WTC11 (cell line): ENCODE measurements around the gene SSH3. TPM values are rescaled to one million over a fixed set of nuclear protein-coding genes. Genes with fewer than 3 reads are reported as not detected.

Experiments used
- ATAC-seq: fragments of 200-7000 bp; cut with Tn5 transposase; 2 replicates; pipeline ENCODE4 v1.10.0; 2021; ENCODE audit warnings: mild to moderate bottlenecking, moderate library complexity
- CTCF ChIA-PET: fragments of 300-600 bp; sonication (Branson Sonifier 250); formaldehyde crosslinking; loops from one replicate; lab custom pipeline; 2021; ENCODE audit warnings: antibody characterized with exemption; lab: Charles Lee
- POLR2A ChIA-PET: fragments of 350-600 bp; sonication (Branson Sonifier 250); formaldehyde crosslinking; loops from one replicate; lab custom pipeline; 2021; ENCODE audit warnings: antibody characterized with exemption; lab: Charles Lee
- DNase-seq: peaks from one replicate; pipeline ENCODE4 v3.0.0; 2021; ENCODE audit warnings: low spot score
- H3K27ac Mint-ChIP-seq: 2 replicates; pipeline ENCODE4 v1.8.0; 2021; ENCODE audit warnings: mixed read lengths
- H3K27me3 Mint-ChIP-seq: 2 replicates; pipeline ENCODE4 v1.8.0; 2021; ENCODE audit warnings: low read depth, mild to moderate bottlenecking, moderate library complexity, mixed read lengths
- H3K36me3 Mint-ChIP-seq: 2 replicates; pipeline ENCODE4 v1.8.0; 2021; ENCODE audit warnings: mixed read lengths
- H3K4me1 Mint-ChIP-seq: 2 replicates; pipeline ENCODE4 v1.8.0; 2022; ENCODE audit warnings: mixed read lengths
- H3K4me3 Mint-ChIP-seq: 2 replicates; pipeline ENCODE4 v1.8.0; 2021; ENCODE audit warnings: mild to moderate bottlenecking, moderate library complexity, mixed read lengths
- H3K9me3 Mint-ChIP-seq: 2 replicates; pipeline ENCODE4 v1.8.0; 2021; ENCODE audit warnings: mixed read lengths
- CREM ChIP-seq: sonication (generic); formaldehyde crosslinking; IDR thresholded peaks from 2 replicates; pipeline ENCODE4 v1.8.1; 2022; ENCODE audit warnings: mild to moderate bottlenecking, missing genetic modification reagents, moderate library complexity
- EMX1 ChIP-seq: fragments of 250-450 bp; sonication (Bioruptor Pico); IDR thresholded peaks from 2 replicates; pipeline ENCODE4 v1.8.0; 2021; ENCODE audit warnings: mild to moderate bottlenecking
- ERG ChIP-seq: fragments of 250-450 bp; sonication (Bioruptor Pico); IDR thresholded peaks from 2 replicates; pipeline ENCODE4 v1.8.0; 2021; ENCODE audit warnings: mild to moderate bottlenecking
- FOXK1 ChIP-seq: sonication (generic); formaldehyde crosslinking; IDR thresholded peaks from 2 replicates; pipeline ENCODE4 v1.8.0; 2022; ENCODE audit warnings: mild to moderate bottlenecking, moderate library complexity, missing genetic modification reagents
- GABPB1 ChIP-seq: sonication (generic); formaldehyde crosslinking; IDR thresholded peaks from 2 replicates; pipeline ENCODE4 v1.8.1; 2023; ENCODE audit warnings: mild to moderate bottlenecking, missing genetic modification reagents
- GTF2I ChIP-seq: fragments of 250-450 bp; sonication (Bioruptor Pico); conservative IDR thresholded peaks from 2 replicates; pipeline ENCODE4 v1.4.0; 2021; ENCODE audit warnings: mild to moderate bottlenecking
- HMGA2 ChIP-seq: fragments of 250-450 bp; sonication (Bioruptor Pico); IDR thresholded peaks from 2 replicates; pipeline ENCODE4 v1.4.0; 2021; ENCODE audit warnings: mild to moderate bottlenecking, moderate library complexity
- JUN ChIP-seq: sonication (generic); formaldehyde crosslinking; IDR thresholded peaks from 2 replicates; pipeline ENCODE4 v1.8.0; 2023; ENCODE audit warnings: mild to moderate bottlenecking, missing genetic modification reagents
- MAX ChIP-seq: sonication (generic); formaldehyde crosslinking; IDR thresholded peaks from 2 replicates; pipeline ENCODE4 v1.8.0; 2022; ENCODE audit warnings: mild to moderate bottlenecking, missing genetic modification reagents
- NFE2L1 ChIP-seq: sonication (generic); formaldehyde crosslinking; IDR thresholded peaks from 2 replicates; pipeline ENCODE4 v1.8.1; 2023; ENCODE audit warnings: missing genetic modification reagents
- NFYB ChIP-seq: sonication (generic); formaldehyde crosslinking; conservative IDR thresholded peaks from 2 replicates; pipeline ENCODE4 v1.8.0; 2022; ENCODE audit warnings: low read depth, missing genetic modification reagents
- NR2C2 ChIP-seq: sonication (generic); formaldehyde crosslinking; IDR thresholded peaks from 2 replicates; pipeline ENCODE4 v1.8.0; 2022; ENCODE audit warnings: mild to moderate bottlenecking, missing genetic modification reagents
- SOX15 ChIP-seq: fragments of 250-450 bp; sonication (Bioruptor Pico); IDR thresholded peaks from 2 replicates; pipeline ENCODE4 v1.9.0; 2021; ENCODE audit warnings: mild to moderate bottlenecking
- USF1 ChIP-seq: sonication (generic); formaldehyde crosslinking; IDR thresholded peaks from 2 replicates; pipeline ENCODE4 v1.8.0; 2022; ENCODE audit warnings: mild to moderate bottlenecking, missing genetic modification reagents
- USF2 ChIP-seq: sonication (generic); formaldehyde crosslinking; IDR thresholded peaks from 2 replicates; pipeline ENCODE4 v1.8.1; 2023; ENCODE audit warnings: mild to moderate bottlenecking, missing genetic modification reagents, moderate library complexity
- ZNF138 ChIP-seq: sonication (generic); formaldehyde crosslinking; conservative IDR thresholded peaks from 2 replicates; pipeline ENCODE4 v1.8.1; 2022; ENCODE audit warnings: mild to moderate bottlenecking, moderate library complexity, missing genetic modification reagents
- ZNF396 ChIP-seq: fragments of 250-450 bp; sonication (Bioruptor Pico); IDR thresholded peaks from 2 replicates; pipeline ENCODE4 v1.8.0; 2021; ENCODE audit warnings: mild to moderate bottlenecking, moderate library complexity, borderline replicate concordance
- ZNF416 ChIP-seq: fragments of 250-450 bp; sonication (Bioruptor Pico); IDR thresholded peaks from 2 replicates; pipeline ENCODE4 v1.9.0; 2021; ENCODE audit warnings: mild to moderate bottlenecking, inconsistent platforms
- ZNF425 ChIP-seq: fragments of 250-450 bp; sonication (Bioruptor Pico); conservative IDR thresholded peaks from 2 replicates; pipeline ENCODE4 v1.9.0; 2021; ENCODE audit warnings: mild to moderate bottlenecking
- total RNA-seq: library from RNA; stranded (reverse); gene quantifications from 3 replicates; pipeline ENCODE4 v1.2.3, GENCODE V29; 2021

Gene SSH3
- total RNA-seq, 1 experiment from 2014 or later, result 42.3 TPM

GRCh38 chr11:67264260-67264659 is 39.1 kb upstream of the SSH3 start:
- Mint-ChIP-seq H3K4me3 (peak overlapping the region; percentile 8; the same call in 1 of the 2 replicates), H3K27ac (no peak overlapping the region), H3K36me3 (no peaks in the 10 kb centered on the region), H3K9me3 (no peaks in the 10 kb centered on the region), H3K27me3 (peaks cover 34% of the 10 kb centered on the region), H3K4me1 (peaks cover 32% of the 10 kb centered on the region)
- DNase-seq, result no peak
- CTCF ChIA-PET, result interaction anchor here (1.3 to 4.6 kb wide), 4 partner anchors 24 to 57 kb away, joined by 3 to 122 read pairs (median 22); partner anchors contain the start of genes ANKRD13D and SSH3
- POLR2A ChIA-PET, result no interaction called here
- ATAC-seq, result no peak
- TF ChIP-seq SOX15 (CRISPR knock-in tag), result no peak
- TF ChIP-seq NFYB (CRISPR knock-in tag), result no peak
- TF ChIP-seq MAX (CRISPR knock-in tag), result no peak
- no peak for TF ChIP-seq GABPB1 (CRISPR knock-in tag)
- TF ChIP-seq USF1 (CRISPR knock-in tag), result no peak
- no peak for TF ChIP-seq CREM (CRISPR knock-in tag)
- TF ChIP-seq JUN (CRISPR knock-in tag), result no peak
- TF ChIP-seq FOXK1 (CRISPR knock-in tag), result no peak
- no peak for TF ChIP-seq ERG (CRISPR knock-in tag)
- no peak for TF ChIP-seq USF2
- no peak for TF ChIP-seq ZNF416
- TF ChIP-seq NR2C2, result no peak
- no peak for TF ChIP-seq HMGA2 (CRISPR knock-in tag)
- TF ChIP-seq, all 79 proteins: peak for 0

GRCh38 chr11:67264877-67265632 is 38.3 kb upstream of the SSH3 start:
- Mint-ChIP-seq H3K4me3 (peak overlapping the region; percentile 70), H3K4me1 (peaks cover 40% of the 10 kb centered on the region), H3K27ac (no peak overlapping the region), H3K9me3 (no peaks in the 10 kb centered on the region), H3K36me3 (no peaks in the 10 kb centered on the region), H3K27me3 (peaks cover 30% of the 10 kb centered on the region)
- TF ChIP-seq ZNF396 (CRISPR knock-in tag) (no peak), EMX1 (no peak), CREM (CRISPR knock-in tag) (no peak), ZNF425 (CRISPR knock-in tag) (no peak), NFE2L1 (CRISPR knock-in tag) (no peak), ZNF138 (CRISPR knock-in tag) (no peak), GTF2I (CRISPR knock-in tag) (no peak)
- ChIA-PET CTCF (interaction anchor here (1.0 to 4.6 kb wide), 3 partner anchors 12 to 52 kb away, joined by 3 to 122 read pairs (median 4); partner anchors contain the start of gene SSH3), POLR2A (no interaction called here)
- ATAC-seq (no peak), DNase-seq (no peak)
